ENCODE measurements around the gene PCSK7. TPM values are rescaled to one million over a fixed set of nuclear protein-coding genes. Genes with fewer than 3 reads are reported as not detected.
"Not testable (repeated sequence)": the region's sequence is repeated elsewhere in the genome, so short reads cannot be mapped to it uniquely, and the experiment has no call there.

PCSK7 gene
- total RNA-seq, 1 experiment from 2014 or later = 50.7 TPM

DNA sequence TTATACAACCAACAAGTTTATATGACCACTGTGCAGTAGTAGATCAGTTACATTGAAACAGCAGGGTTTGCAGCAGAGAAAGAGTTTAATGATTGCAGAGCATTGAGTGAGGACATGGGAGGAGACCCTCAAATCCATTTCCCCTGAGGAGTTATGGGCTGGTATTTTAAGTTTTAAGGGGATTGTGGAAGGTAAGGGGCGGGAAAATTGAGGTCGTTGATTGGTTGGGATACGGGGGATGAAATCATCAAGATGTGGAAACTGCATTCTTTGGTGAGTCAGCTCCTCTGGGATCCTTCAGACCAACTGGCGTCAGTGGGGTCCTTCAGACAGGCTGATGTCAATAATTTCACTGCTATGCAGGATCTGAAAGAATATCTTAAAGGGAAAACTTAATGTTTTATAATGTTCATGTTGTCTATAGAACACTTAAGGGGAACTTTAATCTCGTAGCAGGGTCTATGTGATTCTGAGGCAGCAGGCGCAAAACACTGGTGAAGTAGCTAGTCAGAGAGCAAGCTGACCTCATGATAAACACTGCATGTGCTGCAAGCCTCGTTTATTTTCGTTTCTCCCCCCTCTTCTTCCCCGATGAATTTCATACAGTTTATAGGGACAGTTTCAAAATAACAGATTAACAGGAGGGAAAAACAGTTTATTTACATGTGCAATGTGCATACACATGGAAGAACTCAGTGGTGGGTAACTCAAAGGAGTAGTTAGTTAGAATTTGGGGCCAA is 41.8 kb upstream of the PCSK7 start:
- TF ChIP-seq, protein P1, sequence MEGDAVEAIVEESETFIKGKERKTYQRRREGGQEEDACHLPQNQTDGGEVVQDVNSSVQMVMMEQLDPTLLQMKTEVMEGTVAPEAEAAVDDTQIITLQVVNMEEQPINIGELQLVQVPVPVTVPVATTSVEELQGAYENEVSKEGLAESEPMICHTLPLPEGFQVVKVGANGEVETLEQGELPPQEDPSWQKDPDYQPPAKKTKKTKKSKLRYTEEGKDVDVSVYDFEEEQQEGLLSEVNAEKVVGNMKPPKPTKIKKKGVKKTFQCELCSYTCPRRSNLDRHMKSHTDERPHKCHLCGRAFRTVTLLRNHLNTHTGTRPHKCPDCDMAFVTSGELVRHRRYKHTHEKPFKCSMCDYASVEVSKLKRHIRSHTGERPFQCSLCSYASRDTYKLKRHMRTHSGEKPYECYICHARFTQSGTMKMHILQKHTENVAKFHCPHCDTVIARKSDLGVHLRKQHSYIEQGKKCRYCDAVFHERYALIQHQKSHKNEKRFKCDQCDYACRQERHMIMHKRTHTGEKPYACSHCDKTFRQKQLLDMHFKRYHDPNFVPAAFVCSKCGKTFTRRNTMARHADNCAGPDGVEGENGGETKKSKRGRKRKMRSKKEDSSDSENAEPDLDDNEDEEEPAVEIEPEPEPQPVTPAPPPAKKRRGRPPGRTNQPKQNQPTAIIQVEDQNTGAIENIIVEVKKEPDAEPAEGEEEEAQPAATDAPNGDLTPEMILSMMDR (conservative IDR thresholded peaks at IDR 0.05) = no peak
- Mint-ChIP-seq H3K4me1 (peaks cover 4 to 6% of the 10 kb centered on the region in 2 experiments; a peak in 3 of 4 replicates), H3K9me3 (no peaks in the 10 kb centered on the region), H3K4me3 (no peak overlapping the region), H3K36me3 (ENCODE audit: insufficient read depth in 1 of 3, low read depth in 3 of 3) (peaks cover 3 to 19% (median 8%) of the 10 kb centered on the region in 3 experiments; a peak in 5 of 7 replicates), H3K27ac (peak overlapping the region in 1 of 3 experiments; percentile 42; a peak in 3 of 7 replicates), H3K27me3 (ENCODE audit: low read depth) (0 out of 2 replicates have a peak, but pooled peaks cover 1% of the 10 kb centered on the region)
- H4K20me1 ChIP-seq (ENCODE audit: control insufficient read depth, insufficient read depth, insufficient read length) = no peaks in the 10 kb centered on the region
- no peak overlapping the region for H4K5ac ChIP-seq (ENCODE audit: insufficient read length, low read depth, low read length)
- no peak overlapping the region for H3K23ac ChIP-seq (ENCODE audit: insufficient read length, low read depth, low read length)
- no peak overlapping the region for H3T11ph ChIP-seq (ENCODE audit: low read length)
- H3K9me3 ChIP-seq (ENCODE audit: control insufficient read depth, low read depth, low read length) = no peaks in the 10 kb centered on the region
- H2BK120ac ChIP-seq (ENCODE audit: low read depth, low read length, poor library complexity, severe bottlenecking) = no peak overlapping the region
- H3K23me2 ChIP-seq (ENCODE audit: insufficient read length, low read depth, low read length, poor library complexity, severe bottlenecking) = no peaks in the 10 kb centered on the region
- H2BK12ac ChIP-seq (ENCODE audit: insufficient read length, low read depth, low read length) = no peak overlapping the region
- no peak overlapping the region for H2BK15ac ChIP-seq (ENCODE audit: low read depth, low read length)
- no peaks in the 10 kb centered on the region for H3K79me2 ChIP-seq (ENCODE audit: insufficient read depth, low read length)
- no peak overlapping the region for H4K91ac ChIP-seq (ENCODE audit: insufficient read length, low read depth, low read length)
- no peak overlapping the region for H3K4me2 ChIP-seq (ENCODE audit: insufficient read depth, insufficient read length, low read length)
- no peaks in the 10 kb centered on the region for H3K27me3 ChIP-seq (ENCODE audit: insufficient read depth, low read length)
- no peak overlapping the region for H3K4ac ChIP-seq (ENCODE audit: low read depth, low read length)
- 100% methylated on average over 2 of the region's 9 CpGs for WGBS (ENCODE audit: extremely low coverage, insufficient read length, low lambda C conversion rate)
- no peaks in the 10 kb centered on the region for H3K79me1 ChIP-seq (ENCODE audit: insufficient read depth, low read depth, low read length, poor library complexity, severe bottlenecking)
- no peak overlapping the region for H2BK5ac ChIP-seq (ENCODE audit: insufficient read length, low read length)
- no peak overlapping the region for H3K27ac ChIP-seq (ENCODE audit: insufficient read length, low read depth, low read length)
- no peak overlapping the region for H2BK20ac ChIP-seq (ENCODE audit: low read depth, low read length, poor library complexity, severe bottlenecking)
- no peak overlapping the region for H3K56ac ChIP-seq (ENCODE audit: insufficient read length, low read depth, low read length)
- no peak for DNase-seq
- H2AK5ac ChIP-seq (ENCODE audit: insufficient read length, low read length) = no peak overlapping the region
- no peak overlapping the region for H3K9ac ChIP-seq (ENCODE audit: extremely low read depth, insufficient read length, low read length)
- no peak overlapping the region for H2AFZ ChIP-seq (ENCODE audit: low read length)
- H4K8ac ChIP-seq (replicated peaks; ENCODE audit: insufficient read length, low read depth, low read length) = no peak overlapping the region
- no peaks in the 10 kb centered on the region for H3K4me1 ChIP-seq (ENCODE audit: insufficient read depth, low read length)
- H3K14ac ChIP-seq (ENCODE audit: insufficient read depth, low read length) = no peak overlapping the region
- H3K18ac ChIP-seq (ENCODE audit: insufficient read length, low read depth, low read length) = no peak overlapping the region

- H3K27ac ChIP-seq (ENCODE audit: insufficient read length, low read depth, low read length); H2BK12ac ChIP-seq (ENCODE audit: insufficient read length, low read depth, low read length); H3K23me2 ChIP-seq (ENCODE audit: insufficient read length, low read depth, low read length, poor library complexity, severe bottlenecking); H3K27me3 ChIP-seq (ENCODE audit: insufficient read depth, low read length); H4K20me1 ChIP-seq (ENCODE audit: control insufficient read depth, insufficient read depth, insufficient read length); H3K4me3 Mint-ChIP-seq; H3K79me2 ChIP-seq (ENCODE audit: insufficient read depth, low read length); H2AK5ac ChIP-seq (ENCODE audit: insufficient read length, low read length); H2AFZ ChIP-seq (ENCODE audit: low read length); DNase-seq; H3K9me3 Mint-ChIP-seq; H2BK5ac ChIP-seq (ENCODE audit: insufficient read length, low read length); H3K79me1 ChIP-seq (ENCODE audit: insufficient read depth, low read depth, low read length, poor library complexity, severe bottlenecking); H2BK20ac ChIP-seq (ENCODE audit: low read depth, low read length, poor library complexity, severe bottlenecking); H4K8ac ChIP-seq (replicated peaks; ENCODE audit: insufficient read length, low read depth, low read length); H4K91ac ChIP-seq (ENCODE audit: insufficient read length, low read depth, low read length); H3K4ac ChIP-seq (ENCODE audit: low read depth, low read length); H3K4me1 ChIP-seq (ENCODE audit: insufficient read depth, low read length); H3K4me2 ChIP-seq (ENCODE audit: insufficient read depth, insufficient read length, low read length); H3T11ph ChIP-seq (ENCODE audit: low read length); H3K9me3 ChIP-seq (ENCODE audit: control insufficient read depth, low read depth, low read length); H4K5ac ChIP-seq (ENCODE audit: insufficient read length, low read depth, low read length); H3K23ac ChIP-seq (ENCODE audit: insufficient read length, low read depth, low read length); H2BK15ac ChIP-seq (ENCODE audit: low read depth, low read length); H3K14ac ChIP-seq (ENCODE audit: insufficient read depth, low read length); H3K56ac ChIP-seq (ENCODE audit: insufficient read length, low read depth, low read length); H3K18ac ChIP-seq (ENCODE audit: insufficient read length, low read depth, low read length); H3K27ac Mint-ChIP-seq; H2BK120ac ChIP-seq (ENCODE audit: low read depth, low read length, poor library complexity, severe bottlenecking); H3K27me3 Mint-ChIP-seq (ENCODE audit: low read depth); H3K9ac ChIP-seq (ENCODE audit: extremely low read depth, insufficient read length, low read length): not testable (repeated sequence)
- peaks cover 11% of the 10 kb centered on the region in 2 experiments; a peak in 3 of 4 replicates for H3K4me1 Mint-ChIP-seq
- WGBS (ENCODE audit: extremely low coverage, insufficient read length, low lambda C conversion rate) = no CpG with 5 or more reads among the region's 5 CpGs
- peaks cover 3 to 20% (median 8%) of the 10 kb centered on the region in 3 experiments; a peak in 5 of 7 replicates for H3K36me3 Mint-ChIP-seq (ENCODE audit: insufficient read depth in 1 of 3, low read depth in 3 of 3)
These were observed 40.3 kb upstream of the PCSK7 start for GRCh38 chr11:117272175-117272574.
